Activated T-helper 2 cell treated with anti-CD3 and anti-CD28 coated beads, Interferon-gamma antibody, Interleukin-2, Interleukin-4, amounts not matched to agents 10 μg/mL and 5 μg/mL and 100 μg/mL, durations not matched to agents 14 hours and 24 hours and 36 hours (primary cell): ENCODE measurements around the gene TTC12. TPM values are rescaled to one million over a fixed set of nuclear protein-coding genes. Genes with fewer than 3 reads are reported as not detected.

Experiments used
- DNase-seq: peaks from one replicate; pipeline ENCODE4 v3.0.0; 2021; ENCODE audit warnings: low spot score
- H3K27ac Mint-ChIP-seq: one replicate; pipeline ENCODE4 v1.8.0; 2021; ENCODE audit warnings: mixed read lengths
- H3K27me3 Mint-ChIP-seq: one replicate; pipeline ENCODE4 v1.8.0; 2021; ENCODE audit warnings: low read depth, mixed read lengths
- H3K36me3 Mint-ChIP-seq: one replicate; pipeline ENCODE4 v1.8.0; 2021; ENCODE audit warnings: low read depth, mixed read lengths
- H3K4me1 Mint-ChIP-seq: one replicate; pipeline ENCODE4 v1.8.0; 2021; ENCODE audit warnings: low read depth, mixed read lengths
- H3K4me3 Mint-ChIP-seq: one replicate; pipeline ENCODE4 v1.8.0; 2021; ENCODE audit warnings: low read depth, mild to moderate bottlenecking, moderate library complexity, mixed read lengths
- H3K9me3 Mint-ChIP-seq: one replicate; pipeline ENCODE4 v1.8.0; 2021; ENCODE audit warnings: mixed read lengths
- intact Hi-C: fragments of 100-400 bp; cut with micrococcal nuclease; formaldehyde crosslinking; loops from one replicate; pipeline ENCODE4 v1.15.1; 2023
- total RNA-seq: library from RNA; stranded (reverse); gene quantifications from 2 replicates; pipeline ENCODE4 v1.2.3, GENCODE V29; 2022

TTC12 gene
- total RNA-seq, 1 donor from 2014 or later, result 7.0 TPM

GRCh38 chr11:113345978-113346377 is 31.6 kb downstream of the TTC12 start:
- Mint-ChIP-seq H3K36me3 (no peaks in the 10 kb centered on the region), H3K4me1 (no peaks in the 10 kb centered on the region), H3K27ac (no peak overlapping the region), H3K4me3 (no peak overlapping the region), H3K27me3 (no peaks in the 10 kb centered on the region), H3K9me3 (no peaks in the 10 kb centered on the region)
- intact Hi-C loops, result no loop called here
- no peak for DNase-seq

DNA sequence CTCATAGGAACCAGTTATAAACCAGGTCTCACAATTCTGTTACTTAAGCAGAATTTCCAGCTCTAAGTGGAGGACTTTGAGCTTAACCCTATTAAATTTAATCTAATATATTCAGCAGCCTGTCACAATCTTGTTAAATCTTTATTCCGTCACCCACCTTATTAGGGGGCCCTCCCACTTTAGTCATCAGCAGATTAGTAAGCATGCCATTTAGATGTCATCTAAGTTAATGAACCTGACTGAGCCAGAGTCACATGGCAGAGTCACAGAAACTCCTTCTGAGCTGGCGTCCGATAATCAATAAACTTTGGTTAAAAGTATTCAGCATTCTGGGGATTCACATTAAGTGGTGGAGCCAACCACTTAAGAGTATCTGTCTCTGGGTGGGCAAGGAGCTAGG is 35.1 kb downstream of the TTC12 start:
- H3K4me3 Mint-ChIP-seq, result no peak overlapping the region
- peaks cover 5% of the 10 kb centered on the region for H3K36me3 Mint-ChIP-seq
- no peak overlapping the region for H3K27ac Mint-ChIP-seq
- intact Hi-C loops, result no loop called here
- no peaks in the 10 kb centered on the region for H3K27me3 Mint-ChIP-seq
- DNase-seq, result no peak
- no peaks in the 10 kb centered on the region for H3K4me1 Mint-ChIP-seq
- no peaks in the 10 kb centered on the region for H3K9me3 Mint-ChIP-seq

DNA sequence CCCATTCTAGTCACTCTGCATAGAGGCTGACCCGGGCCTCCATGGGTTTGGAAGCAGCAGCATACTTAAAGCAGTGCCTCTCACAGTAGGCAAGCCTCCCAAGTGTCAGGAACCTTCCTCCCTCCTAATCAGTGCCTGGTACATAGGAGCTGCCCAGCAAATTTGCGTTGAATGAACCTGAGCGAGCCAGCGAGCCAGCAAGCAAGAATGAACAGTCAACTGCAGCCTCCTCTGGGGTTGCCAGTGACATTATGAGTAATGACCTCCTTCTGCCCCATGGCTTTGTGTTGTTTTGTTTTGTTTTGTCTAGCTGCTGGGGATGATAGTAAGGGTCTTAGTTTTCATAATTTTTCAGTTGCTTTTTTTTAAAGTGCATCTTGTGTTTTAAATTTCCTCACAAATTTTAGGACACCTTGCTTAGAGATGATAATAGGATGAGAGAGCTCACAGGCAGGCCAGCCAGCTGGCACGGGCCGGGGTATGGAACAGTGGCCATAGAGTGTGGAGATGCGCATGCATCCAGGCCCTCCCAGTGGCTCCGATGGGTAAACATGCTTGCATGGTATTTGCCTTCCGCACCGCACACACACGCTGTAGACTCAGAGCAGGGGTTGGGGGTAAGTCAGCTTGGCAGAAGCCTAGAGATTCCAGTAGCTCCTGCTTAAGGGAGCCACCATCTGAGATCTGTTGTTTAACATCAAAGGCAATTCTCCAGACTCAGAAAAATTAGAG is 36.1 kb downstream of the TTC12 start:
- Mint-ChIP-seq H3K27ac (no peak overlapping the region), H3K36me3 (peaks cover 8% of the 10 kb centered on the region), H3K4me1 (no peaks in the 10 kb centered on the region), H3K27me3 (no peaks in the 10 kb centered on the region), H3K9me3 (peaks cover 4% of the 10 kb centered on the region), H3K4me3 (no peak overlapping the region)
- no peak for DNase-seq
- intact Hi-C loops, result no loop called here

DNA sequence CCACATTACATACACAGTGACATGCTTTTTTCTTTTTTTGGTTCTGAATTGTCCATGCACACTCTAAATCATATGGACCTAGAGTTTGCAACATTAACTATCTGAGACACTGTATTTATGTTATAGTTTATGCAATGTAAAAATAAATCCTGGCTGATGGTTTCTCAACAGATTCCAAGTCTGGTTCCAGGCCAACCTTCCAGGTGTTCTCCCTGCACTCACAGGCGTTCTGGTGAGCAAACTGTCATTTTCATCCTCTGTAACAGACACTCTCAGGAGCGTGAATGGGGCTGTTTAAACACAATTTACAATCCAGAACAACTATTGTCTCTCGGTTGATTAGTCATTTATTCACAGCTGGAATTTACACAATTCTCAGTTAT is 36.7 kb downstream of the TTC12 start:
- no peaks in the 10 kb centered on the region for H3K4me1 Mint-ChIP-seq
- intact Hi-C loops, result no loop called here
- H3K9me3 Mint-ChIP-seq, result peaks cover 10% of the 10 kb centered on the region
- no peak for DNase-seq
- no peaks in the 10 kb centered on the region for H3K27me3 Mint-ChIP-seq
- no peak overlapping the region for H3K27ac Mint-ChIP-seq
- H3K4me3 Mint-ChIP-seq, result no peak overlapping the region
- peaks cover 14% of the 10 kb centered on the region for H3K36me3 Mint-ChIP-seq

GRCh38 chr11:113351480-113351879 is 37.1 kb downstream of the TTC12 start:
- DNase-seq, result no peak
- H3K4me1 Mint-ChIP-seq, result no peaks in the 10 kb centered on the region
- intact Hi-C loops, result no loop called here
- peaks cover 14% of the 10 kb centered on the region for H3K9me3 Mint-ChIP-seq
- no peak overlapping the region for H3K27ac Mint-ChIP-seq
- H3K4me3 Mint-ChIP-seq, result no peak overlapping the region
- no peaks in the 10 kb centered on the region for H3K27me3 Mint-ChIP-seq
- H3K36me3 Mint-ChIP-seq, result peaks cover 17% of the 10 kb centered on the region

DNA sequence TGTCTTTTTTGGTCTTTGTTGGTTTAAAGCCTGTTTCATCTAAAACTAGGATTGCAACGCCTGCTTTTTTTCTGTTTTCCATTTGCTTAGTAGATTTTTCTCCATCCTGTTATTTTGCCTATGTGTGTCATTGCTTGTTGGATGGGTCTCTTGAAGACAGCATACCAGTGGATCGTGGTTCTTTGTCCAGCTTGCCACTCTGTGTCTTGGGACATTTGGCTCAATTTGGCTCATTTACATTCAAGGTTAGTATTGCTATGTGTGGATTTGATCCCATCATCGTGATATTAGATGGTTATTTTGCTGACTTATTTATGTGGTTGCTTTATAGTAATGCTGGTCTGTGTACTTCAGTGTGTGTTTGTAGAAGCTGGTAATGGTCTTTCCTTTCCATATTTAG is 41.8 kb downstream of the TTC12 start:
- H3K27me3 Mint-ChIP-seq, result no peaks in the 10 kb centered on the region
- H3K27ac Mint-ChIP-seq, result no peak overlapping the region
- no peak for DNase-seq
- no peak overlapping the region for H3K4me3 Mint-ChIP-seq
- H3K4me1 Mint-ChIP-seq, result no peaks in the 10 kb centered on the region
- intact Hi-C loops, result no loop called here
- peaks cover 25% of the 10 kb centered on the region for H3K36me3 Mint-ChIP-seq
- peaks cover 23% of the 10 kb centered on the region for H3K9me3 Mint-ChIP-seq

DNA sequence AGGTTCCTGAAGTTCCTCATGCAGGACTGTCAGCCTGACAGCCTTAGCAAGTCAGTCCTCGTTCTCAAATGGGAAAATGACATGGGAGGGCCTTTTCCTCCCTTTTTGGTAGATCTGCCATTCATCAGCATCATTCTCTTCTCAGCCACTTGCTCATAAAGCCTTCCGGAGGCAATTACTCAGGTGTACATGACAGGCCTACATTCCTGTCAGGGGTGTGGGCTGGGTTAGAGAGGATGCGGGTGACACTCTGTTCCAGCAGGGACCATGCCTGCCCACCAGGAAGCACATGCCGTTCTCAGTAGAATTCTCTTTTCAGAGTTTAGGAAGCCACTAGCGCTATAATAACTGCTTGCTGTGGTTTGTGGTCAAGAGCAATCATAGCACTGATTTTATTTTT is 49.0 kb downstream of the TTC12 start:
- H3K4me3 Mint-ChIP-seq, result no peak overlapping the region
- H3K27me3 Mint-ChIP-seq, result no peaks in the 10 kb centered on the region
- H3K36me3 Mint-ChIP-seq, result no peaks in the 10 kb centered on the region
- H3K27ac Mint-ChIP-seq, result no peak overlapping the region
- H3K4me1 Mint-ChIP-seq, result peaks cover 4% of the 10 kb centered on the region
- H3K9me3 Mint-ChIP-seq, result no peaks in the 10 kb centered on the region
- DNase-seq, result no peak
- intact Hi-C loops, result no loop called here

DNA sequence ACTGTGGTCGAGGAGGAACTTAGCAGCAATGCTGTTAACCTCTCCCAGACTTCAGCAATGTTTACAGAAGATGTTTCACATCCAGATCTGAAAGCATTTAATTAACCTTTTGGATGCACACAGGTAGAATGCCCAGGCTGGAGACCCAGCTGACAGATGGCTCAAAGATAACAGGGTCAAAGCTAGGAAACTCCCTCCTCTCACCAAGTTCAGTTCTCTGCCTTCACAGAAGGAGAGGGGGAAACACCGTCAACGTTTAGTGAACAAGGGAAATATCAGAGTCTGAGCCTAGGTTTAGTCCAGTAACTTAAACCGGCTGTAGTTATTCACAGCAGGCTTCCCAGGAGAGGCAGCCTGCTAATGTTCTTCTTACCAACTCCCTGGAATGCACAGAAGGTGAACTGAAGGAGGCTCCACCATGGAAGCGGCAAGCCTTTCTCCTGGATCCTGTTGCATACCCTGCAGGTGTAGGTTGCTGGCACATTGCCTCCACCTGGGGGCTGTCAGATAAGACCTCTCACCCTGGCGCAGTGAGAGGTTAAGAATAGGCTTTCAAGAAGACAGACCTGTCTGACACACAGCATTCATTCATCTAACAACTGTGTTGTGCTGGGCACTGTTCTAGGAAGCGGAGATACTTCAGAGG is 49.7 kb downstream of the TTC12 start:
- Mint-ChIP-seq H3K9me3 (no peaks in the 10 kb centered on the region), H3K36me3 (no peaks in the 10 kb centered on the region), H3K4me1 (peaks cover 4% of the 10 kb centered on the region), H3K27me3 (no peaks in the 10 kb centered on the region), H3K4me3 (no peak overlapping the region), H3K27ac (no peak overlapping the region)
- intact Hi-C loops, result no loop called here
- DNase-seq, result no peak

GRCh38 chr11:113365895-113366294 is 51.5 kb downstream of the TTC12 start:
- intact Hi-C loops, result no loop called here
- H3K9me3 Mint-ChIP-seq, result no peaks in the 10 kb centered on the region
- H3K4me1 Mint-ChIP-seq, result peaks cover 4% of the 10 kb centered on the region
- H3K4me3 Mint-ChIP-seq, result no peak overlapping the region
- no peak for DNase-seq
- H3K27ac Mint-ChIP-seq, result no peak overlapping the region
- H3K36me3 Mint-ChIP-seq, result no peaks in the 10 kb centered on the region
- no peaks in the 10 kb centered on the region for H3K27me3 Mint-ChIP-seq

- H3K36me3 Mint-ChIP-seq, result no peaks in the 10 kb centered on the region
- intact Hi-C loops, result no loop called here
- H3K27me3 Mint-ChIP-seq, result no peaks in the 10 kb centered on the region
- H3K9me3 Mint-ChIP-seq, result no peaks in the 10 kb centered on the region
- H3K4me1 Mint-ChIP-seq, result no peaks in the 10 kb centered on the region
- H3K4me3 Mint-ChIP-seq, result no peak overlapping the region
- DNase-seq, result no peak
- H3K27ac Mint-ChIP-seq, result no peak overlapping the region
These were observed 55.0 kb downstream of the TTC12 start for GRCh38 chr11:113369411-113369810.

DNA sequence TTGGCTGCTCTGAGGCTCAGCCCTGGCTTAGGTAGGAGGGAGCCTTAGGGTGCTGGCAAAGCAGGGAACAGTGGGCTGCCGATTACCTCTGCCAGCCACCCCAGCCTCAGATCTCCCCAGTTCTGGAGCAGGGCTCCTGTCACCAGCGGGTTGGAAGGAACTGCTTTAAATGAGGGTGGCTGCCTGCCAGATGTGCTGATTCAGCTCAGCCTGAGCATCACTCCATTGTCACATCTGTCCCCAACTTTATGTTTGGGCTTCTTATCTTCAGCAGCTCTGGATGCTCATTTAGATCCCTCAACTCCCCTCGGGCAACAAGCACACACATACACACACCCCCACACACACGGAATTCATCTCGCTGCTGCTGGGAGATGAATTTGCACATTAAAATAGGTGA is 56.3 kb downstream of the TTC12 start:
- Mint-ChIP-seq H3K4me3 (no peak overlapping the region), H3K27ac (no peak overlapping the region), H3K9me3 (no peaks in the 10 kb centered on the region), H3K36me3 (no peaks in the 10 kb centered on the region), H3K4me1 (no peaks in the 10 kb centered on the region), H3K27me3 (no peaks in the 10 kb centered on the region)
- intact Hi-C loops, result no loop called here
- DNase-seq, result no peak

GRCh38 chr11:113372309-113372708 is 57.9 kb downstream of the TTC12 start:
- intact Hi-C loops, result no loop called here
- H3K4me1 Mint-ChIP-seq, result no peaks in the 10 kb centered on the region
- no peak overlapping the region for H3K27ac Mint-ChIP-seq
- H3K4me3 Mint-ChIP-seq, result no peak overlapping the region
- H3K27me3 Mint-ChIP-seq, result no peaks in the 10 kb centered on the region
- DNase-seq, result no peak
- no peaks in the 10 kb centered on the region for H3K36me3 Mint-ChIP-seq
- H3K9me3 Mint-ChIP-seq, result no peaks in the 10 kb centered on the region

DNA sequence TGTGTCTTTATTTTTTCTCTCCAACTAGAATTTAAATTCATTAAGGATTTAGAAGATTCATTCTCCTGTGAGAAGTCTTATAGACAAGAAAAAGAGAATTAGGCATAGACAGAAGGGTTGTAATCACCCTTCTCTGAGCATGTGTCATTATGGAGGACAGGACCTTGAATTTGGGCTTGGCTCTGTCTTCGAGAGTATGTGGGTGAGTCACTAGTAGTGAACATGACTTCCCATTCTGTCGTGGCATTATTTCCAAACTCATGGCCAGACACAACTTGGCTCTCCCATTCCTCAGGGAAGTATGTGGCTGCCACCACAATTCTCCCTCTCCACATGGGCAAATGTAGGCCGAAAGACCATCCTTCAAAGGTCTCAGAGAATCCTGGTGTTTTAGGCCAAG is 58.9 kb downstream of the TTC12 start:
- Mint-ChIP-seq H3K36me3 (no peaks in the 10 kb centered on the region), H3K27me3 (no peaks in the 10 kb centered on the region), H3K27ac (no peak overlapping the region), H3K9me3 (no peaks in the 10 kb centered on the region), H3K4me1 (no peaks in the 10 kb centered on the region), H3K4me3 (no peak overlapping the region)
- intact Hi-C loops, result no loop called here
- DNase-seq, result no peak
